RWPE2 (cell line): ENCODE results near the gene CNTNAP2.

ENCODE experiments used
- ATAC-seq: fragments of 200-7000 bp; cut with Tn5 transposase; 3 replicates; pipeline ENCODE4 v1.9.1; 2021; ENCODE audit warnings: low read depth
- DNase-seq: peaks from one replicate; pipeline ENCODE4 v3.0.0-alpha.2; 2020; ENCODE audit warnings: low spot score
- H3K27ac ChIP-seq: fragments of 450-650 bp; 2 replicates; pipeline ENCODE4 v1.5.1; 2017; ENCODE audit warnings: mild to moderate bottlenecking; ENCODE audit not compliant: poor library complexity, severe bottlenecking
- H3K27me3 ChIP-seq: fragments of 250-450 bp; sonication (Bioruptor Pico); 2 replicates; pipeline ENCODE4 v1.5.1; 2021; ENCODE audit warnings: mild to moderate bottlenecking, moderate library complexity; ENCODE audit not compliant: insufficient read depth, poor library complexity, severe bottlenecking
- H3K36me3 ChIP-seq: fragments of 250-450 bp; sonication (Bioruptor Pico); 2 replicates; pipeline ENCODE4 v1.5.1; 2020; ENCODE audit warnings: low read depth, mild to moderate bottlenecking, moderate library complexity
- H3K4me1 ChIP-seq: fragments of 250-450 bp; sonication (Bioruptor Pico); 2 replicates; pipeline ENCODE4 v1.5.1; 2021; ENCODE audit warnings: mild to moderate bottlenecking, moderate library complexity; ENCODE audit not compliant: insufficient read depth, poor library complexity, severe bottlenecking
- H3K4me3 ChIP-seq: fragments of 250-450 bp; sonication (Bioruptor Pico); 2 replicates; pipeline ENCODE4 v1.5.1; 2021; ENCODE audit warnings: mild to moderate bottlenecking, moderate library complexity; ENCODE audit not compliant: severe bottlenecking
- H3K9me3 ChIP-seq: fragments of 250-450 bp; sonication (Bioruptor Pico); 2 replicates; pipeline ENCODE4 v1.5.1; 2021; ENCODE audit warnings: mild to moderate bottlenecking, moderate library complexity; ENCODE audit not compliant: severe bottlenecking
- TF ChIP-seq, protein P1 (sequence below): fragments of 450-650 bp; IDR thresholded peaks from one replicate; pipeline ENCODE4 v1.5.1; 2017; ENCODE audit warnings: mild to moderate bottlenecking, moderate library complexity; ENCODE audit not compliant: poor library complexity, severe bottlenecking

The CNTNAP2 gene

DNA sequence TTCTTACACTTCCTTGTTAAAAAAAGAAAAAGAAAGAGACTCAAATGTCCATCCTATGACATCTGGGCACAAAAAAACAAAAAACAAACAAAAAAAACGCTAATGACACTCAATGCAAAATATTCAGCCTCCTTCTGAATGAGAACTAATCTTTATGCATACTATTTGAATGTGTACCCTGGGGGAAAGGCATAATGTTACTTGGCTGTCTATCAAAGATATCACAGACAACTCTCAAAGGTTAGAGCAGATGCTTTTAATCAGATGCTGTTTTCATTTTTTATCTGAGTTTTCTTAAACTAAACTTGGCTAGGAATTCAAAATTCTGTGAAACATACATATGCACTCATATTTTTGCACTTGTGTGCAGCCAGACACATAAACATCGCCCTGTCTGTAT lies 745.8 kb downstream of the CNTNAP2 start:
- TF ChIP-seq, protein P1, sequence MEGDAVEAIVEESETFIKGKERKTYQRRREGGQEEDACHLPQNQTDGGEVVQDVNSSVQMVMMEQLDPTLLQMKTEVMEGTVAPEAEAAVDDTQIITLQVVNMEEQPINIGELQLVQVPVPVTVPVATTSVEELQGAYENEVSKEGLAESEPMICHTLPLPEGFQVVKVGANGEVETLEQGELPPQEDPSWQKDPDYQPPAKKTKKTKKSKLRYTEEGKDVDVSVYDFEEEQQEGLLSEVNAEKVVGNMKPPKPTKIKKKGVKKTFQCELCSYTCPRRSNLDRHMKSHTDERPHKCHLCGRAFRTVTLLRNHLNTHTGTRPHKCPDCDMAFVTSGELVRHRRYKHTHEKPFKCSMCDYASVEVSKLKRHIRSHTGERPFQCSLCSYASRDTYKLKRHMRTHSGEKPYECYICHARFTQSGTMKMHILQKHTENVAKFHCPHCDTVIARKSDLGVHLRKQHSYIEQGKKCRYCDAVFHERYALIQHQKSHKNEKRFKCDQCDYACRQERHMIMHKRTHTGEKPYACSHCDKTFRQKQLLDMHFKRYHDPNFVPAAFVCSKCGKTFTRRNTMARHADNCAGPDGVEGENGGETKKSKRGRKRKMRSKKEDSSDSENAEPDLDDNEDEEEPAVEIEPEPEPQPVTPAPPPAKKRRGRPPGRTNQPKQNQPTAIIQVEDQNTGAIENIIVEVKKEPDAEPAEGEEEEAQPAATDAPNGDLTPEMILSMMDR, result no peak
- no peak for ATAC-seq

DNA sequence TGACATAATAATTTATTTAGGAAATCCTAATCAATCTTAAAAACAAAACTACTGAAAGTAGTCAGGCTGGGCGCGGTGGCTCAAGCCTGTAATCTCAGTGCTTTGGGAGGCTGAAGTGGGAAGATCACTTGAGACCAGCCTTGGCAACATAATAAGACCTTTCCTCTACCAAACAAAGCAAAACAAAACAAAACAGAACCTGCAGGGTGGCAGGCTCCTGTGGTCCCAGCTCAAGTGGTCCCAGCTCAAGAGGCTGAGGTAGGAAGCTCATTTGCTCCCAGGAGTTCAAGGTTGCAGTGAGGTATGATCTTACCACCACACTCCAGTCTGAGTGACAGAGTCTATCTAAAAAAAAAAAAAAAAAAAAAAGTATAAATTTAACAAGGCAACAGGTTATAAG lies 748.0 kb downstream of the CNTNAP2 start:
- Histone ChIP-seq H3K4me3 (no peak overlapping the region), H3K36me3 (no peaks in the 10 kb centered on the region), H3K4me1 (no peaks in the 10 kb centered on the region), H3K27me3 (no peaks in the 10 kb centered on the region), H3K27ac (no peak overlapping the region), H3K9me3 (no peaks in the 10 kb centered on the region)
- TF ChIP-seq, protein P1, result no peak
- no peak for ATAC-seq
- no peak for DNase-seq

More for the DNA sequence above, 745.8 kb downstream of the CNTNAP2 start:
- no peak for DNase-seq
- Histone ChIP-seq H3K9me3 (no peaks in the 10 kb centered on the region), H3K4me3 (no peak overlapping the region), H3K27me3 (no peaks in the 10 kb centered on the region), H3K27ac (no peak overlapping the region), H3K4me1 (no peaks in the 10 kb centered on the region), H3K36me3 (no peaks in the 10 kb centered on the region)

DNA sequence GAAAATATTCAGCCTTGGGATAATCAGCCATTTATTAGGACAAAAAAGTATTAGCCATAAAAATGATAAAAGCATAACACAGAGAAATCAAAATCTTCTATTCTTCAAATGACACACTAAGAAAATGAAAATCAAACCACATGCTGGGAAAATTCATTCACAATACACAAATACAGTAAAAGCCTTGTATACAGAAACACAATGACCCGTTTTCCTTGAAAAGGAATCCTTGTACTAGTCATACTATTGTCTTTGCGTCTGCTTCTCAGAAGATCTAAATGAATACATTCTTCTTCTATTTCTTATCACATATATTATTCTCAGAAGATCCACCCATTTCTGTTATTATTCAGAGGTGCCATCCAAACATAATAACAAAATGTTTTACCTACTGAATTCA lies 749.1 kb downstream of the CNTNAP2 start:
- ATAC-seq, result no peak
- Histone ChIP-seq H3K9me3 (no peaks in the 10 kb centered on the region), H3K27ac (no peak overlapping the region), H3K36me3 (no peaks in the 10 kb centered on the region), H3K4me3 (no peak overlapping the region), H3K4me1 (no peaks in the 10 kb centered on the region), H3K27me3 (no peaks in the 10 kb centered on the region)
- TF ChIP-seq, protein P1, result no peak
- no peak for DNase-seq

DNA sequence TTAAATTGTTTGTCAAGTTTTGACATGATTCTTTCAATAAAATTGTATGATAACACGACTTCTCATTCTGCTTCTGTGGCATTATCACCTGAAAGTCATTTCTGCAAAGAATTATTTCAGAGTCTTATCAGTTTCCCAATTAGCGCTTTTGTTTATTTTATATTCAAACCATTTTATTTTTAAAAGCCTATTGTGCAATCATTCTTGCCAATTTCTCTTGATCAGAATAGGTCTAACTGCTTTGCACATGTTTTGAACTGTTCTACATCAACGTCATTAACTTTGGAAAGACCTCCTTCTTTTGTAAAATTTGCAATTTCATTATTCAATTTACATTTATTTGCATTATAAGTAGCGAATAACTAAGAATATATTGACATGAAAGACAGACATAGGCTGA lies 758.1 kb downstream of the CNTNAP2 start:
- Histone ChIP-seq H3K4me1 (no peaks in the 10 kb centered on the region), H3K4me3 (no peak overlapping the region), H3K27ac (no peak overlapping the region), H3K36me3 (no peaks in the 10 kb centered on the region), H3K27me3 (no peaks in the 10 kb centered on the region), H3K9me3 (no peaks in the 10 kb centered on the region)
- DNase-seq (no peak), ATAC-seq (no peak)
- TF ChIP-seq, protein P1, result no peak

DNA sequence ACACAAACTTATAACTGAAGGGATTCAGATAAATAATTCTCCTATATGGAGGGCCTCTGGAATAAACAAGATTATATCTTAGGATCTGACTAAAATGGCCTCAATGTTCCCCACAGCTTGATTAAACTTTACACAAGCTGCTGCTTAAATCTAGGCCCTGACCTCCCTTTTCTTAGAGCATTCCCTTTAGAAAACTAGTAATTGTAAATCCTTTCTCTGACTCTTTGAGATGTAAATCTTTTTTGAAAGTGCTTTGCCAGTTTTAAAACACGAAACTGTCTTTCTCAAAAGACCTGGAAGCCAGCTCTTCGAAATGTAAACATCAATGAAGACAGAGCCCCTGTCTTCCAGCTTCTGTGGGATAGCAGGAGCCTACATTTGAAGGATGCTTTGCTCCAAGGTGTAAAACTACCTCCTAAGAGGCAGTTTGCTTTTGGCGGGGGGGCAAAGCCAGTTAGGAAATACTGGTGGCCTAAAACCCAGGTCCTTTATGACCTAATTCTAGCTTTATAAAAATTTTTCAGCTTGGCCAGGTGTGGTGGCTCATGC lies 758.7 kb downstream of the CNTNAP2 start:
- TF ChIP-seq, protein P1, result no peak
- H3K27me3 ChIP-seq, result no peaks in the 10 kb centered on the region
- no peaks in the 10 kb centered on the region for H3K9me3 ChIP-seq
- no peak overlapping the region for H3K27ac ChIP-seq
- no peaks in the 10 kb centered on the region for H3K36me3 ChIP-seq
- no peaks in the 10 kb centered on the region for H3K4me1 ChIP-seq
- H3K4me3 ChIP-seq, result no peak overlapping the region
- ATAC-seq (no peak), DNase-seq (no peak)
